Measurements from ENCODE around the gene PTPRN2.
"Not testable (repeated sequence)": the region's sequence is repeated elsewhere in the genome, so short reads cannot be mapped to it uniquely, and the experiment has no call there.

PTPRN2 gene

DNA sequence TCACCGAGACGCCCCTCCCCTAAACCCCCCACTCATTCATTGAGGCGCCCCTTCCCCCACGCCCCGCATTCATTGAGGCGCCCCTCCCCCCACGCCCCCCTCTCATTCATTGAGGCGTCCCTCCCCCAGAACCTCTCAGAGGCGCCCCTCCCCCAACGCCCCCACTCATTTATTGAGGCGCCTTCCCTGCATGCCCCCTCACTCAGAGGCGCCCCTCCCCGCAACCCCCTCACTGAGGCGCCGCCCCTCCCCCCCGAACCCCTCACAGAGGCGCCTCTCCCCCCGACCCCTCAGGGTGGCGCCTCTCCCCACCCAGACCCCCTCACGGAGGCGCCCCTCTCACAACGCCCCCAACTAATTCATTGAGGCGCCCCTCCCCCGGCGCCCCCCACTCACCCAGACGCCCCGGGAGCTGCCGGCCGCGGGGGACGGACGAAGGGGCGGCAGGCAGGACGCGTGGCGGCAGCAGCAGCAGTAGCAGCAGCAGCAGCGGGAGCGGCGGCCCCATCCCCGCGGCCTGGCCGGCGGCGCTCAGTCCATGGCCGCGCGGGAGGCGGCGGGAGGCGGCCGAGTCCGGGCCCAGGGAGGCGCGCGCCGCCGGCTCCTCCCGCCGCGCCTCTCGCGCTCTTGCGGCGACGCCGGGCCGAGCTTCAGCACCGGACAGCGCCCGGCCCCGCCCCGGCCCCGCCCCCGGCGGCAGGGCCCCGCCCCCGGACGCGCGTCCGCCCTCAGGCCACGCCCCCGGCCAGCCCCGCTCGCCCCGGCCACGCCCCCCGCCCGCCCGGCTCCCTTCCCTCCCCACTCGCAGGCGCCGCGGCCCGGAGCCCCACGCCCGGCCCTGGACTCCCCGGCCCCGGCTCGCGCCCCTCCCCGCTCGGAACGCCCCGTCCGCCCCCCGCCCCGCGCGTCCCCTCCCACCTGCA, at the start of gene PTPRN2:
Gene PTPRN2 (minus strand): TSS at position 662 of the 923 bp plus-strand sequence.
- peak in 3 of 4 experiments; percentile 21 to 40 (median 38) for DNase-seq

DNA sequence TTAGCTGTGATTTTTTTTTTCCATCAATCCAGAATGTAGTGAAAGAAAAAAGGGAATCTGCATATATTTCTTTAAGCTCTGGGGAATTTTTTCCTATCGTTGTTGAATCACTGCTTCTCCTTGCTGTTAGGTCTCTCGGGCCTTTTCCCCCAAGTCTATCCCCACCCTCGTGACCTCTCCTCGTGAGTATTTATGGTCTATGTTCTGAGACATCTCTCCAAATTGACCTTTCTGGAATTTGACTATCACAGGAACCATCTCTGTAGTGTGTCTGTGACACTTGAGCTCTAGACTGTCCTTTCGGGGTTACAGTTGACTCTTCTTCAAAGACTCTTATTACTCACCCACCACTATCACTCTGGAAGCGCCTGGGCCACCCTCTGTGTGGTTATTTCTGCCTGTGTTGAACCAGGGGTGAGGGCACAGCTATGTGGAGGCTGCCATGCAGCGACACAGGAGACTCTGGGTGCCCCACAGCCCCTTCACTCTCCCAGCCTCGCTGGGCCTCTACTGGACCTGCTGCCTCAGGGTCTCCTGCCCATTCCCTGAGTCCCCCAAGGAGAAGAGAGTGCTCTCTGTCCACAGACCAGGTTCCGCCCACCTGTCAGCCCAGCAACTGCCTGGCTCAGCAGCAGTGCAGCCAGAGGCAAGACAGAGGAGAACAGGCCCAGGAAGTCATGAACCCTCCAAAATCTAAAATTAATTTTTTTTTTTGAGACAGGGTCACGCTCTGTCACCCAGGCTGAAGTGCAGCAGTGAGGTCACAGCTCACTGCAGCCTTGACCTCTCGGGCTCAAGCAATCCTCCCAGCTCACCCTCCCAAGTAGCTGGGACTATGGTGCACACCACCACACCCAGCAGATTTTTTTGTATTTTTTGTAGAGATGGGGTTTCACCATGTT, 45.7 kb upstream of the PTPRN2 start:
- DNase-seq, result no peak

DNA sequence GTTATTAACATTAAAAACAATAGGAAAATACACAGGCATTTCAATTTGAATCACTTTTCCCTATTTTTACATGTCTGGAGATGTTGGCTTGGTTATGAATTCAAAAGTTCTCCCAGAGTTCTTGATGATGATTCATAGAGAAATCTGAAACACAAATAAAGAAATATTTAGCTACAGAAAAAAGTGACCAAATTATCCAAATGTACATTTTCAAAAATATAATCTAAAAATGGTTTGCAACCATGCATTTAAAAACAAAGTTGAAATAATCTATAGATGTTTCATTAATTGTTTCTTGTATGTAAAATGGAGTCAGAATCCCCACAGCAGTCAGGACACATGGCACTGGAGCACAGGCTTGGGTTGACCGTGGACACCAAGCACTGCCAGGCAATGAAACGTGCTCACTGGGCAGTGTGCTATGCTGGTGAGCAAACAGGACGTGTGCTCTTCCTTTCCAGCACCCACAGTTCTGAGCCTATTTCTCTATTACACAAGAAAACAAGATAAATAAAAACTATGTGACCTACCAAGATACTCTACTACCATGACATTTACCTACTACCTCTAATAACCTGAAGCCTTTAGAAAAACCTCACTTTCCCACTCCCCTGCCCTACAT, 44.1 kb upstream of the PTPRN2 start:
- no peak for DNase-seq

DNA sequence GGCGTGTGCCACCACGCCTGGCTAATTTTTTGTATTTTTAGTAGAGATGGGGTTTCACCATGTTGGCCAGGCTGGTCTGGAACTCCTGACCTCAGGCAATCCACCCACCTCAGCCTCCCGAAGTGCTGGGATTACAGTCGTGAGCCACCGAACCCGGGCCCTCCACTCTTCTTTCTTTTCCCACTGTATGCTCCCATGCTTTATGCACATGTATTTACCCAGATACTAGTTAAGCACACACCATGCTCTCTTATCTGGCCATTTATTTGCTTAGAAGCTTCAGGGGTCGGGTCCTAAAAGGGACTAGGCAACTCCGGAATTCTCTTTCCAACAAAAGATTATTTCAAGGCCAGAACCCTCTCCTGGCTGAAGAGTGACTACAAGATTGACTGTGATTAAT, 38.7 kb upstream of the PTPRN2 start:
- not testable (repeated sequence) for DNase-seq

DNA sequence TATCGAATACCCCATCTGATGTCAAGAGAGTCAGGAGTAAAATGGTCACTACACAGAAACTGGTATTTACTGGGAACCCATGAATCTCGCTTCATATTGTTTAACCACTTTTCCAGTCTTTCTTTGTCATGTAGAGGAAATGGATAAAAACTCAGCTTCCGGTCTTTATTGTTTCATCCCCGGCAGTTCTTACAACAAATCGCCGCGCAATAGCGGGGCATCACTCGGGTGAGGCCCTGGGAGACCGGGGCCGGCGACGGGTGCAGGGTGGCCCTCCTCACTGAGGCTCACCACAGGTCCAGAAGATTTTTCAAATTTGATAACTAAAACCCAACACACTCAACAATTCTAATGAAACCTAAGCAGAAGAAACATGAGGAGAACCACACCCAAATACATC, 35.6 kb upstream of the PTPRN2 start:
- DNase-seq, result no peak

DNA sequence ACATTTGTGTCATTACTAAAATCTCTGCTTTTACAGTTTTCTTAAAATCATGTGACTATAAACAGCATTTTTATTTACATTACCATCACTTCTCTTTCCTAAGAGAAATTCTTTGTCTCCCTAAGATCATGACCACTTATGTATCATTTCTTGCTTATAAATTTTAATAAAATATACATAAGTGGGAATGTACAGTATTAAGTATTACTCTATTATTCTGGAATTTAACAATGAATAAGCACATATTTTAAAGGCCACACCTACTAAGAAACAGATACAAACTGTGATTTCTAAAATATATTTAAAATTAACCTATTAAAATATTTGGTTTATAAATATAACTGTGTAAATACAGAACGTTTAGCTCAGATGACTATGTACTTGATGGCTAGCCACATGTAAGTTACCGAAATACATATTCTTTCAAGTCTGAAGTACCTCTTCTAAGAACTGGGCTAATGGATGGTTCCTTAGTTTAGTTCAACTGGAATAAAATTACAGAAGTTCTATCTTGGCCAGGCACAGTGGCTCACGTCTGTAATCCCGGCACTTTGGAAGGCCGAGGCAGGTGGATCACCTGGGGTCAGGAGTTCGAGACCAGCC, 33.3 kb upstream of the PTPRN2 start:
- DNase-seq, result no peak

DNA sequence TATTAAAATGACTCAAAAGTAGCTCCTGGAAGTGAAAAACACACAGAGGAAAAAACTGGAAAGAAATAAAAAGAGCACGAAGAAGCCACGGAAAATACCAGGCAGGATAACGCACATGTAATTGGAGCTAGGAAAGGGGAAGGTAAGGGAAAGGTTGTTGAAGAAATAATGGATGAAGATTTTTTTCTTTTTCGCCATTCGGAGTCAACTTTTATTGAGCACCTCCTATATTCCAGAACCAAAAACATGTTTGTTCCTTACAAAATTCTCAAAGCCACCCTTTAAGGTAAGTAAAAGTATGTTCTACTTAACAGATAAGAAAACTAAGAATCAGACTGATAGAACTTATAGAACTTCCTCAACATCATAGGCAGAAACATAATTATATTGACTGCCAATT, 32.8 kb upstream of the PTPRN2 start:
- no peak for DNase-seq

DNA sequence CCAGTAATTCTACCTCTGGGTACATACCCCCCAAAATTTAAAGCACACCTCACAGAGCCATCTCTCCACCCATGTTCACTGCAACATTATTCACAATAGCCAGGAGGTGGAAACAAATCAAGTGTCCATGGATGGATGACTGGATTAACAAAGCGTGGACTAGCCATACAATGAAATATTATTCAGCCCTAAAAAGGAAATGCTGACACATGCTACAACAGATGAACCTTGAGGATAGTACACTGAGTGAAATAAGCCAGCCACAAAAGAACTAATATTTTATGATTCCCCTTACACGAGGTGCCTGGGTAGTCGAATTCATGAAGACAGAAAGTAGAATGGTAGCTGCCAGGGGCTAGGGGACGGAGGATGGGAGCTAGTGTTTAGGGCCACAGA, 31.1 kb upstream of the PTPRN2 start:
- DNase-seq, result no peak

DNA sequence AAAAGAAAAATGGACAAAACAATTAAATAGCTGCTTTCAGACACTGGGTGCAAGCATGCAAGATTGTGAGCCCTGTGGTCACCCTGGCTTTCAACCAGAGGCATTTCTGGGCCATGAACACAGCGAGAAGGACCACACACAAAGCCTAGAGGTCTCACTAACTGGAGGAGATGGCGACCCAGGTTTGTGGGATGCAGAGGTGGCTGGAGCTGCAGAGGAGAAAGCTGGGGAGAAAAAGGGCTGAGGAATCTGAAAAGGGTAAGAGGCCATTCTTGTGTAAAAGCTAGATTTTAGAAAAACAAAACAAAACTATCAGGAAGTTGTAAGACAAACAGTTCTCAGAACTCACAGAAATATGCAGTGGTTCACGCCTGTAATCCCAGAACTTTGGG, 30.1 kb upstream of the PTPRN2 start:
- DNase-seq, result no peak

DNA sequence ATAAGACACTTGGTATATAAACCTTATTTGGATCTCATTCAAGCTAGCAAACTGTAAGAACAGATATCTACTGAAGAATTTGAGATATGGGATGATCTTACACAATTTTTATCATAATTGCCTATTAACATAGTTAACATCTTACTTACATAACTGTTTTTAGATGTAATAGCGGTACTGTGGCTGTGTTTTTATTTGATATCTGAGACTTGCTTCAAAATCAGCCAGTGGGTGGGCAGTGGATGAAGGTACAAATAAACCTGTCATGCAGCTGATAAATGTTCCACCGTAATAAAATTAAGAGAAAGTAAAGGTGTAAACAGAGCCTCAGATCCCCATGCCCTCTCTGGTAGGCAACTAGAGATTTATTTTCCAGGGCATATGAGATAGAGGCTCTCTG, 28.4 kb upstream of the PTPRN2 start:
- no peak for DNase-seq

DNA sequence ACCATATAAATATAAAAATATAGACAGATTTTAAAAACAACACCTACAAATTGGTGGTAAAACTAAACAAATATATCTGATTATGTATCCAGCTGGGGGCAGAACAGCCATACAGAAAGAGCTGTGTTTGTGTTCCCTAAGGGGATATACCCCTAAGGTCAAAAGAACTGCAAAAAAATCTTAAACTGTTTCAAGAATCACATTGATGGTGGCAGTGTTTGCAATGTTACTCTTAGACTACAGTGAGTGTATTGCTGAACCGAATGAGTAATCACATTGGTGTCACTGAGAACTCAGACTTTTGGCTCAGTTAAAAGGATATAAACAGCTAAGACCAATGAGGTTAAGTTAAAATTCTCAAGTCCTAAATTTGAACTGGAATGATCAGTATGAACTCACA, 27.1 kb upstream of the PTPRN2 start:
- DNase-seq, result no peak

DNA sequence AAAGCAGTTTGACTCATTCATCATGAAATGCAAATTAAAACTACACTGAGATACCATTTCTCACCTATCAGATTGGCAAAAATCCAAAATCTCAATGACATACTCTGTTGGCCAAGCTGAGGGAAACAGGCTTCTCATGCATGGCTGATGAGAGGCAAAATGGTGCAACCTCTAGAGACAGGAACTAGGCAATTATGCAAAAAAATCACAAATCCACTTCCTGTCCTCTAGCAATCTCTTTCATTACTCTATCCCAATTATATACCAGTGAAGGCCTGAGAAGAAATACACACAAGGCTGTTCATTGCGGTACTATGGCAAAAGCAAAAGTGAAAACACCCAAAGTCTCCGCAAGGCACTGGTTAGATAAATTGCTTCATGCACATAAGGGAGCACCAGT, 25.9 kb upstream of the PTPRN2 start:
- no peak for DNase-seq

DNA sequence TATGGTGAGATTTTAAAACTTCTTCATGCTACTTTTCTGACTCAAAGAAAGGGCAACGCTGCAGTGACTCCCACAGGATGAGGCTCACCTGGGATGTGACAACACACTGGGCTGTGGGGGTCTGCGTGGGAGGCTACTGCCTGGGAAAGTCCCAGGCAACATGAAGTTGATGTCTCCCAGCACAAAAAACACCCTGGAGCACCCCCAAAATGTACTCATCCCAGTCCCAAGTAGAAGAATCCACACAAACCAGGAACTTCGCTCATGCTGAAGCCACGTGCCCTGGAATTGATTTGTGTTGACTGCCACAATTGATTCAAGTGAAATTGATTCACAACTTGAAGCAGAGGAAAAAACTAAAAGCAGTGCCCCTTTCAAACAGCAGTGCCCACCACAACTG, 24.9 kb upstream of the PTPRN2 start:
- no peak for DNase-seq

DNA sequence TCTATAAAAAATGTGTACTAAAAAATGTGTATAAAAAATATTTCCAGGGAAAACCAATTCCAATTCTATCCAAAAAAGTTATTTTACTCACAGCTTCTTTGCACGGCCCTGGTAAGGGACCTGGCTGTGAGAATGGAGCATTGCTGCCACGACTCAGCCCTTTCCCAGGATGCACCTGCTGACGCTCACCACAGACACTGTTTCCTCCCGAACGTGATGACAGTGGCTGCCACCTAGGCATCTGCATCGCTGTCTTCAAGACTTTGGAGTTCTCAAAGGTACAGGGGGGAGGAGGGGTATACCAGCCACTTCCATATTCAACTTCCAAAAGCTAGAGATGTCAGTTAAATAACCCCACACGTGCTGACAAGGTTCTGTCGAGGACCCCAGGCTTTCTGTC, 23.9 kb upstream of the PTPRN2 start:
- DNase-seq, result no peak

DNA sequence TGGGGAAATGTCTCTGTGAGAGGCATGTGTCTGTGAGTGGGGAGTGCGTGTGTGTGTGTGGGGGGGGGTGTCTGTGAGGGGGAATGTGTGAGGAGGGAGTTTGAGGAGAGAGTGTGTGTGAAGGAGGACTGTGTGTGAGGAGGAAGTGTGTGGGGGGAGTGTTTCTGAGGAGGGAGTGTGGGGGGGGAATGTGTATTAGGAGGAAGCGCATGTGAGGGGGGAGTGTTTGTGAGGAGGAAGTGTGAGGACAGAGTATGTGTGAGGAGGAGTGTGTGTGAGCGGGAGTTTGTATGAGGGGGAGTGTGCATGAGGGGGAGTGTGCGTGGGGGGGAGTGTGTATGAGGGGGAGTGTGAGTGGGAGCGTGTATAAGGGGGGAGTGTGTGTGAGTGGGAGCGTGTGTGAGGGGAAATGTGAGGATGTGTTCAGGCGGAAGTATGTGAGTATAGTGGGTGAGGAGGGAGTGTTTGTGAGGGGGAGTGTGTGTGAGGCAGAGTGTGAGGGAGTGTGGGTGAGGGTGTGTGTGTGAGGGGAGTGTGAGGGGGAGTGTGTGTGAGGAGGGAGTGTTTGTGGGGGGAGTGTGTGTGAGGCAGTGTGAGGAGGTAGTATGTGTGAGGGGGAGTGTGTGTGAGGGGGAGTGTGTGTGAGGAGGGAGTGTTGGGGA, 21.8 kb upstream of the PTPRN2 start:
- DNase-seq, result no peak

DNA sequence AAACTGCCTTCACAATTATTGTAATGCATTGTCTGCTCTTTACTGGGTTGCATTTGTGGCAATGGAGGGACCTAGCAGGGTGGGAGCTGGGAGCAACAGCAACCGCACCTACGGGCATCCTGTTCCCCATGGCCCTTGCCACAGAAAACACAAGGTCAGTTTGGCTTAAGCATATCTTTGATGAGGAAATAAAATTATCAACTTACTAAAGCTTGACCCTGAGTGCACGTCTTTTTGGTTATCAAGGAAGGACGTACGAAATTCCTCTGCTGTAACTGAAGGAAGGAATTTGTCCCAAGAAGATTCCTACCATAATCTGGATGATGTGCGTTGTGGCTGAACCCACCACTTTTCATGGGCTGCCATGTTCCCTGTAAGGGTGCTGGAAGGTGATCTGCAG, 19.9 kb upstream of the PTPRN2 start:
- DNase-seq, result no peak

DNA sequence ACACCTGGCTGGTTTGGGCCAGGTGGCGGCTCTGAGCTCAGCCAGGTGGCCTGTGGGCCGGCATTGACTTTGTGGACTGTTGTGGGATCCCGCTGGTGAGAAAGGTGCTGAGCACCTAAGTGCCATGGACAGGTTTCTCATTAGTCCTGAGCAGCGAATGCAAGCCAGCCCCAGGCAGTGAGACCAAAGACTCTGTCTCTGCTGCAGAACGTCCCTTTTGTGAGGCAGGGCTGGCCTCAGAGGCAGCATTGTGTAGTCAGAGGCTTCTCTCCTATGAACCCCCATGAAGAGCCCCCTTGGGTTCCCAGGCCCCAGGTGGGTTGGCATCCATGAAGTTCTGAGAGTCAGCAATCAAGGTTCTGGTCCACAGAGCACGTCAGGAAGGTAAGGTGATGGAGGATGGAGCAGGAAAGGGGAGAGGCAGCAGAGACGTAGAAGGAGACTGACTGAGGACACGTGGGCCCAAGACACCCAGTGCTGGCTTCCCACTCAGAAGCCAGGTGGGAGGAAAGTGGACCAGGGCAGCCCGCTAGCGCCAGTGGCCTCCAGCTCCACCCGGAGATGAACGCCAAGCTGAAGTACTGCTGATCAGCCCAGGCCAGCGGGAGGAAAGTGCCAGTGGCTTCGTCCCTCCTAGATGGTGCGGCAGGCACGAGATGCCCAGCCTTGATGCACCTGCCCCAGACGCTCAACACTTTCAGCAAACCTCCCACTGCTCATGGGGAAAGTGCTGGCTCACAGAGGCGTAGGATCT, 19.2 kb upstream of the PTPRN2 start:
- no peak for DNase-seq

DNA sequence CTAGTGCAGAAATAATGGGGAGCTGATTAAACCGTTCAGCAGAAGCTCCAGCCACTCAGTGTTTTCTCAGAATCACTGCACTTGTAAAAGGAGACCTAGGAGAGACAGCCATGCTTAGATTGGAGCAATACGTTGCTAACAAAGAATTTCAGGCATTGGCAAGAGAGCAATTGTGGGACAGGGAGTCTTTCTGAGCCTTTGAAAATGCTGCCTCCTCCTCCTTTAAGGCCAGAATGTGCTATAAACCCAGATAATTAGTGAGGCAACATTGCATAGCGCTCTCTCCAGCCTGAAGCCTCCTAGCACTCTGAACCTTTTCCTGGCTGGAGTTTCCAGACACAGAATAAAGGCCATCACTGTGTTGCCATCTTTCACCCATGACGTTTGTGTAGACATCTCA, 18.5 kb upstream of the PTPRN2 start:
- no peak for DNase-seq

DNA sequence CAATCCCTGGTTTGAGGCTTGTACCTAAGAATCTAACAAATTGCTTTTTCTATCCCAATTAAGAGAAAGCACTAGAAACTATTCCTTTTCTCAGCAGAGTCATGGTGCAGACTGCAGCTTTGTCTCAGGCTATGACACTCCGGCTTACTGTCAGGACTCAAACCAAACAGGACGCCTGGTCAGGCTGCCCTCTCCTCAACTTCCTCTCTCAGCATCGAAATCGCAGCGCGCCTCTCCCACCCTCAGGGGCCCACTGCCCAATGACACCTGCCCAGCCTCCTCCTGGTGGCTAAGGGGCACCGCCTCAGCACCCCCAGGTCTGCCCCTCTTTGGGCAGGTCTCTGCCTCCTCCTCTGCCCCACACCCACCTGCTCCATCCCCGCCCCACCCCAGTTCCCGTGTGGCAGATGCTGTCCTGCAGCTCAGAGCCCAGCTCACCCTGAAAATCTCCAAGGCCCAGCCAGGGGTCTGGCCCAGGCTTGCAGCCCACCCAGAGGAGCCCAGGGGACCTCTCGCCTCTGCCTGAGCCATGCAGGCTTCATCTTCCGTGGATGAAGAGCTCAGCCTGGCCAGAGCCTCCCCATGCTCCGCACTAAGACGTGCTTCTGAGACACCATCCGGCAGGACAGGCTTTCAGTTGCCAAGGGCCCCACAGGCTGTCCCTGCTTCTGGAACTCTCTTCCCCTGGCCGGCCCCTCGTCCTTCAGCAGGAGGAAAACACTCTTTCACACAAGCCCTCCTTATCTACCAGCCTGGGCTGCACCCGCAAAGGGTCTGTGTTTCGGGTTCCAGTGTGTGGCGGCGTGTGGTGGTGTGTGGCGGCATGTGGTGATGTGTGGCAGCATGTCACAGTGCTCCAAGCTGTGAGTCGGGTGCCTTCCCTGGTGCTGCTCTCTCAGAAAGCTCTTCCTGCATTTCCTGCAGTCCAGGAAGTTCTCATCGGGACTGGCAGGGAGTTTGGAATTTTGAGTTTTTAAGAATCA, 16.4 kb upstream of the PTPRN2 start:
- no peak for DNase-seq

All from activated CD4-positive, CD25-positive, alpha-beta regulatory T cell (primary cell).